SU-DHL-6 (cell line): ENCODE results near the gene MAP3K12.

Experiments
- H2AFZ ChIP-seq: fragments of 200-600 bp; sonication (generic); 2 replicates; pipeline ENCODE4 v1.6.1; 2014; ENCODE audit warnings: low read depth, mild to moderate bottlenecking, moderate library complexity, mixed read lengths, antibody characterized with exemption, low read length; ENCODE audit not compliant: severe bottlenecking
- H3F3A ChIP-seq: fragments of 200-600 bp; shearing (Covaris generic); 2 replicates; pipeline ENCODE4 v1.6.0; 2016; ENCODE audit warnings: antibody characterized with exemption, mild to moderate bottlenecking; ENCODE audit not compliant: insufficient read depth
- H3K27ac ChIP-seq: fragments of 200-600 bp; sonication (generic); 2 replicates; pipeline ENCODE4 v1.5.1; 2016; ENCODE audit warnings: low read depth, mild to moderate bottlenecking, low read length, moderate library complexity, mixed read lengths
- H3K27me3 ChIP-seq: fragments of 200-600 bp; sonication (generic), shearing (Covaris generic); 2 replicates; pipeline ENCODE4 v1.6.0; 2014; ENCODE audit warnings: mild to moderate bottlenecking, low read length
- H3K36me3 ChIP-seq: fragments of 200-600 bp; sonication (generic); 2 replicates; pipeline ENCODE4 v1.6.1; 2014; ENCODE audit warnings: mild to moderate bottlenecking, low read length, mixed read lengths
- H3K4me2 ChIP-seq: fragments of 300-600, 200-600 bp; shearing (Covaris generic), sonication (generic); 2 replicates; pipeline ENCODE4 v1.6.0; 2014; ENCODE audit warnings: low read length, low read depth, mild to moderate bottlenecking; ENCODE audit not compliant: poor library complexity, severe bottlenecking
- H3K4me3 ChIP-seq: fragments of 200-600 bp; sonication (generic); 2 replicates; pipeline ENCODE4 v1.5.1; 2014; ENCODE audit warnings: antibody characterized with exemption, low read length, mild to moderate bottlenecking, mixed read lengths; ENCODE audit not compliant: insufficient read depth, poor library complexity, severe bottlenecking
- H3K79me2 ChIP-seq: fragments of 200-600 bp; sonication (generic); 2 replicates; pipeline ENCODE4 v1.6.1; 2014; ENCODE audit warnings: mild to moderate bottlenecking, low read length, moderate library complexity; ENCODE audit not compliant: insufficient read depth
- H3K9ac ChIP-seq: fragments of 200-600 bp; sonication (generic); 2 replicates; pipeline ENCODE4 v1.7.0; 2014; ENCODE audit warnings: mild to moderate bottlenecking, low read length
- H3K9me2 ChIP-seq: fragments of 200-600 bp; sonication (generic); replicated peaks from 2 replicates; pipeline ENCODE4 v1.6.1; 2014; ENCODE audit warnings: low read length; ENCODE audit not compliant: insufficient read depth
- H3K9me3 ChIP-seq: fragments of 200-600 bp; sonication (generic); 2 replicates; pipeline ENCODE4 v1.6.1; 2014; ENCODE audit warnings: low read length, mixed read lengths; ENCODE audit not compliant: insufficient read depth
- H4K20me1 ChIP-seq: fragments of 200-600 bp; sonication (generic); 2 replicates; pipeline ENCODE4 v1.6.1; 2014; ENCODE audit warnings: low read depth, mild to moderate bottlenecking, antibody characterized with exemption, low read length, moderate library complexity, mixed read lengths
- EZH2phosphoT487 ChIP-seq: fragments of 200-600 bp; sonication (generic), shearing (Covaris generic); conservative IDR thresholded peaks from 2 replicates; pipeline ENCODE4 v1.6.1; 2018; ENCODE audit warnings: mild to moderate bottlenecking, antibody characterized with exemption, low read length, moderate library complexity, mixed read lengths
- TF ChIP-seq, protein P1 (sequence below): fragments of 200-600 bp; sonication (generic); IDR thresholded peaks from one replicate; pipeline ENCODE4 v1.5.1; 2017; ENCODE audit warnings: antibody characterized with exemption, mild to moderate bottlenecking, low read length, moderate library complexity; ENCODE audit not compliant: insufficient read depth, poor library complexity, severe bottlenecking

MAP3K12 gene

DNA sequence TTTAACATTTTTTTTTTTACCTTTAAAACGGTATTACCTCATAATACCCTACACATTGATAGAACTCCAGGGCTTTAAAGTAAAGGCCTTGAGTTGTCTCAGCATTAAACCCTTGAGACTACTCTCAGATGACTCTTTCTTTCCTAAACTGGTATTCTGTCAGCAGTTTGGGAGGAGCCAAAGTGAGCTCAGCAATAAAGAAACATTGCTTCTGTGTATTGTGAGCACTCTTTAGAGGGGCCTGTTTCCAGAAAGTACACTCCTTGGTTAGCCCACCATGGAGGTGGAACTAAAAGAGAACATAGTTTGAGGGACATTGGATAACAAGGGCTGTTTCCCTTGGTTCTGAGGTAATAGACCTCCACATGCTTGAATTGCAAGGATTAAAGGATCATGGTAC is 20.4 kb downstream of the MAP3K12 start:
- no peak overlapping the region for H3K27ac ChIP-seq
- no peaks in the 10 kb centered on the region for H3K9me2 ChIP-seq
- peaks cover 22% of the 10 kb centered on the region; the same call in 1 of the 2 replicates for H4K20me1 ChIP-seq
- H3K79me2 ChIP-seq = peaks cover 19% of the 10 kb centered on the region
- H3K4me3 ChIP-seq = no peak overlapping the region
- H2AFZ ChIP-seq = no peak overlapping the region
- peaks cover 79% of the 10 kb centered on the region for H3F3A ChIP-seq
- TF ChIP-seq, protein P1, sequence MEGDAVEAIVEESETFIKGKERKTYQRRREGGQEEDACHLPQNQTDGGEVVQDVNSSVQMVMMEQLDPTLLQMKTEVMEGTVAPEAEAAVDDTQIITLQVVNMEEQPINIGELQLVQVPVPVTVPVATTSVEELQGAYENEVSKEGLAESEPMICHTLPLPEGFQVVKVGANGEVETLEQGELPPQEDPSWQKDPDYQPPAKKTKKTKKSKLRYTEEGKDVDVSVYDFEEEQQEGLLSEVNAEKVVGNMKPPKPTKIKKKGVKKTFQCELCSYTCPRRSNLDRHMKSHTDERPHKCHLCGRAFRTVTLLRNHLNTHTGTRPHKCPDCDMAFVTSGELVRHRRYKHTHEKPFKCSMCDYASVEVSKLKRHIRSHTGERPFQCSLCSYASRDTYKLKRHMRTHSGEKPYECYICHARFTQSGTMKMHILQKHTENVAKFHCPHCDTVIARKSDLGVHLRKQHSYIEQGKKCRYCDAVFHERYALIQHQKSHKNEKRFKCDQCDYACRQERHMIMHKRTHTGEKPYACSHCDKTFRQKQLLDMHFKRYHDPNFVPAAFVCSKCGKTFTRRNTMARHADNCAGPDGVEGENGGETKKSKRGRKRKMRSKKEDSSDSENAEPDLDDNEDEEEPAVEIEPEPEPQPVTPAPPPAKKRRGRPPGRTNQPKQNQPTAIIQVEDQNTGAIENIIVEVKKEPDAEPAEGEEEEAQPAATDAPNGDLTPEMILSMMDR = no peak
- TF ChIP-seq EZH2phosphoT487 = no peak
- H3K27me3 ChIP-seq = no peaks in the 10 kb centered on the region
- H3K36me3 ChIP-seq = peaks cover 51% of the 10 kb centered on the region
- no peak overlapping the region for H3K9ac ChIP-seq
- H3K9me3 ChIP-seq = no peaks in the 10 kb centered on the region
- no peak overlapping the region for H3K4me2 ChIP-seq

DNA sequence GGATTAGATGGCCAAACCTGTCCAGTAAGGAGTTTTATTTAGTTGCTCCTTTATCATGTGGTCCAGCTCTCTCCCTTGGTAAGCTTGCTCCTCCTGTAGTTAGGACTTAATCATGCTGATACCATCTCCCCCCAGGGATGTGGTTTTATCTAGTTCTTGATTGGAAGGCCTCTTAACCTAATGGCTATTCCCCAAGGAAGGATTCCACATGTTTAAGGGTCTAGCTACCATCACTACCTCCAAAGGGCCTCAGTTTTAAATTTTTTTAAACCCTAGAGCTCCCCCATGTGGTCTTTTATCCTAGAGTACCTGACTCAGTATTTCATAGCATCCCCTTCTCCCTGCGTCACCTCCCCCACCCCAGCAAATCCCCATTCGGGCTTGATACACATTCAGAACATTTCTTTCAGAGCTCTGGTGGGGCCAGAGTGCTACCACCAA is 22.5 kb downstream of the MAP3K12 start:
- Histone ChIP-seq H3K4me3 (no peak overlapping the region), H3F3A (peaks cover 81% of the 10 kb centered on the region), H3K27ac (no peak overlapping the region), H4K20me1 (peaks cover 31% of the 10 kb centered on the region; the same call in 1 of the 2 replicates), H3K9ac (no peak overlapping the region), H3K4me2 (no peak overlapping the region), H3K79me2 (peaks cover 31% of the 10 kb centered on the region), H3K9me2 (no peaks in the 10 kb centered on the region), H3K27me3 (no peaks in the 10 kb centered on the region), H3K36me3 (peaks cover 67% of the 10 kb centered on the region), H2AFZ (no peak overlapping the region), H3K9me3 (no peaks in the 10 kb centered on the region)
- TF ChIP-seq, protein P1 = peak; percentile 28
- no peak for TF ChIP-seq EZH2phosphoT487

DNA sequence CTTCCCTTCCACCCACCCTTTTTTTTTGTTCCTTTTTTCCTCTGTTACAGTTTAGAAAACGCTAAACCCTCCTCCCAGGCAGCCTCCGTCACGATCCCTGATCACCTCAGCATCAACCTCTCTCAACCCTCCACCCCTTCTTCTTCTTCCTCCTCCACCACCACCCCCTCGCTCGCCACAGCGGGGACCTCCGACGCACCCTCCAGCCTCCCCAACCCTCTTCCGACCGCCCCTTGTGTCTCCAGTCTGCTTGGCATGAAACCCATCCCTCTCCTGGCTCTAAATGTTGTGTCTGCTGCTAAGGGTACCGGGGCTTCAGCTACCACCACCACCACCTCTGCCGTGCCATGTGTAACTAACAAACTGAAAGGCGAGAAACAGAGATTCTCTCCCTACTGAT is 24.4 kb downstream of the MAP3K12 start:
- Histone ChIP-seq H4K20me1 (peaks cover 24% of the 10 kb centered on the region; the same call in 1 of the 2 replicates), H3K4me2 (no peak overlapping the region), H3K79me2 (peaks cover 31% of the 10 kb centered on the region), H3K9me2 (no peaks in the 10 kb centered on the region), H2AFZ (no peak overlapping the region), H3K27ac (no peak overlapping the region), H3K9ac (no peak overlapping the region), H3K27me3 (no peaks in the 10 kb centered on the region), H3K9me3 (no peaks in the 10 kb centered on the region), H3K36me3 (peaks cover 69% of the 10 kb centered on the region), H3F3A (peaks cover 72% of the 10 kb centered on the region), H3K4me3 (no peak overlapping the region)
- no peak for TF ChIP-seq EZH2phosphoT487
- TF ChIP-seq, protein P1 = no peak
